IMR-90 (cell line): ENCODE results near the gene TET1.
A peak's percentile ranks its signal among the peaks of the same experiment; 100 is the strongest.

Source experiments
- BHLHE40 ChIP-seq: fragments of 150-350 bp; IDR thresholded peaks from 2 replicates; pipeline ENCODE4 v1.6.1; 2016; ENCODE audit warnings: mild to moderate bottlenecking, low read depth, low read length
- CEBPB ChIP-seq: IDR thresholded peaks from 2 replicates; pipeline ENCODE4 v1.6.1; 2012; ENCODE audit warnings: low read depth, low read length, improper control_type of control experiment
- CHD1 ChIP-seq: IDR thresholded peaks from 2 replicates; pipeline ENCODE4 v1.6.1; 2012; ENCODE audit warnings: low read depth, low read length, improper control_type of control experiment
- CTCF ChIP-seq: conservative IDR thresholded peaks from 2 replicates; pipeline ENCODE4 v1.5.1; 2012; ENCODE audit warnings: mild to moderate bottlenecking, low read depth, low read length, improper control_type of control experiment
- FOS ChIP-seq: fragments of 150-350 bp; IDR thresholded peaks from 2 replicates; pipeline ENCODE4 v1.6.1; 2016; ENCODE audit warnings: low read depth, low read length
- MAZ ChIP-seq: IDR thresholded peaks from 2 replicates; pipeline ENCODE4 v1.6.1; 2012; ENCODE audit warnings: low read depth, mild to moderate bottlenecking, low read length, improper control_type of control experiment, moderate library complexity, borderline replicate concordance
- POLR2A ChIP-seq: IDR thresholded peaks from 2 replicates; pipeline ENCODE4 v1.6.1; 2012; ENCODE audit warnings: mild to moderate bottlenecking, low read depth, low read length
- RAD21 ChIP-seq: IDR thresholded peaks from 2 replicates; pipeline ENCODE4 v1.6.1; 2012; ENCODE audit warnings: low read length, improper control_type of control experiment
- RCOR1 ChIP-seq: IDR thresholded peaks from 2 replicates; pipeline ENCODE4 v1.6.1; 2012; ENCODE audit warnings: mild to moderate bottlenecking, low read length, improper control_type of control experiment; ENCODE audit not compliant: insufficient replicate concordance
- RFX5 ChIP-seq: IDR thresholded peaks from 2 replicates; pipeline ENCODE4 v1.8.0; 2012; ENCODE audit warnings: low read depth, mild to moderate bottlenecking, low read length, moderate library complexity
- SMC3 ChIP-seq: fragments of 150-350 bp; IDR thresholded peaks from 2 replicates; pipeline ENCODE4 v1.6.1; 2016; ENCODE audit warnings: low read depth, mild to moderate bottlenecking, antibody characterized with exemption, low read length, moderate library complexity
- USF2 ChIP-seq: fragments of 150-350 bp; IDR thresholded peaks from 2 replicates; pipeline ENCODE4 v1.6.1; 2017; ENCODE audit warnings: mild to moderate bottlenecking, antibody characterized with exemption, low read length, low read depth

- TF ChIP-seq POLR2A = no peak
- TF ChIP-seq USF2 = no peak
- TF ChIP-seq CTCF = no peak
- no peak for TF ChIP-seq RAD21
- TF ChIP-seq MAZ = no peak
- no peak for TF ChIP-seq RFX5
- no peak for TF ChIP-seq RCOR1
- TF ChIP-seq FOS = no peak
- peak; percentile 65 for TF ChIP-seq CEBPB
- TF ChIP-seq SMC3 = no peak
- TF ChIP-seq CHD1 = no peak
- no peak for TF ChIP-seq BHLHE40
Observed at GRCh38 chr10:68619595-68619994, 59.5 kb downstream of the TET1 start.
